ENCODE measurements around the gene ATG2B. TPM values are rescaled to one million over a fixed set of nuclear protein-coding genes. Genes with fewer than 3 reads are reported as not detected.

Gene ATG2B
- total and polyA plus RNA-seq, 2 donors (not counting 1 experiment from before 2014, with no cell fraction given): 8.1 to 39.6 TPM

GRCh38 chr14:96255501-96256366 is 107.4 kb downstream of the ATG2B start, which contains the start of gene BDKRB1:
Gene BDKRB1, plus strand, starts transcription at chr14:96256210. Its CDS starts 7,473 bp downstream, at chr14:96263683.
- no peak within 1 kb of the TSS for H2AFZ ChIP-seq (ENCODE audit: insufficient read depth, low read depth, low read length, poor library complexity, severe bottlenecking)
- no peak within 1 kb of the TSS for H3K9ac ChIP-seq (ENCODE audit: low read length)
- no peaks in the 10 kb centered on the region for H3K9me3 ChIP-seq (ENCODE audit: control extremely low read depth in 1 of 3, control insufficient read depth in 2 of 3, insufficient read depth in 1 of 3, low read length in 2 of 3)
- no peak for TF ChIP-seq EZH2 (IDR thresholded peaks at IDR 0.05; ENCODE audit: borderline replicate concordance, insufficient read depth, low read depth, low read length, poor library complexity, severe bottlenecking)
- TF ChIP-seq, protein P1, sequence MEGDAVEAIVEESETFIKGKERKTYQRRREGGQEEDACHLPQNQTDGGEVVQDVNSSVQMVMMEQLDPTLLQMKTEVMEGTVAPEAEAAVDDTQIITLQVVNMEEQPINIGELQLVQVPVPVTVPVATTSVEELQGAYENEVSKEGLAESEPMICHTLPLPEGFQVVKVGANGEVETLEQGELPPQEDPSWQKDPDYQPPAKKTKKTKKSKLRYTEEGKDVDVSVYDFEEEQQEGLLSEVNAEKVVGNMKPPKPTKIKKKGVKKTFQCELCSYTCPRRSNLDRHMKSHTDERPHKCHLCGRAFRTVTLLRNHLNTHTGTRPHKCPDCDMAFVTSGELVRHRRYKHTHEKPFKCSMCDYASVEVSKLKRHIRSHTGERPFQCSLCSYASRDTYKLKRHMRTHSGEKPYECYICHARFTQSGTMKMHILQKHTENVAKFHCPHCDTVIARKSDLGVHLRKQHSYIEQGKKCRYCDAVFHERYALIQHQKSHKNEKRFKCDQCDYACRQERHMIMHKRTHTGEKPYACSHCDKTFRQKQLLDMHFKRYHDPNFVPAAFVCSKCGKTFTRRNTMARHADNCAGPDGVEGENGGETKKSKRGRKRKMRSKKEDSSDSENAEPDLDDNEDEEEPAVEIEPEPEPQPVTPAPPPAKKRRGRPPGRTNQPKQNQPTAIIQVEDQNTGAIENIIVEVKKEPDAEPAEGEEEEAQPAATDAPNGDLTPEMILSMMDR (IDR thresholded peaks at IDR 0.05): no peak
- no peak within 1 kb of the TSS for H3K27ac ChIP-seq (ENCODE audit: low read length in 2 of 2)
- no peaks in the 10 kb centered on the region for H3K9me3 Mint-ChIP-seq (ENCODE audit: insufficient read depth)
- H3K27ac Mint-ChIP-seq: no peak within 1 kb of the TSS
- H3K4me1 ChIP-seq (ENCODE audit: control insufficient read depth in 2 of 2, insufficient read depth in 2 of 2, low read length in 2 of 2): no peaks in the 10 kb centered on the region
- no peaks in the 10 kb centered on the region for H4K20me1 ChIP-seq (ENCODE audit: control insufficient read depth, insufficient read depth, low read length, poor library complexity, severe bottlenecking)
- POLR2A ChIA-PET: no interaction called here
- no peak for ATAC-seq (ENCODE audit: low read depth)
- WGBS (ENCODE audit: insufficient coverage): 75% methylated on average over 6 of the region's 12 CpGs
- no peaks in the 10 kb centered on the region for H3K36me3 ChIP-seq (replicated peaks in 1 of 2; ENCODE audit: control extremely low read depth in 1 of 2, control insufficient read depth in 1 of 2, extremely low read depth in 1 of 2, insufficient read depth in 2 of 2, low read length in 1 of 2)
- no peak within 1 kb of the TSS for H3K4me3 Mint-ChIP-seq
- DNase-seq: no peak
- peaks cover 0 to 14% (median 2%) of the 10 kb centered on the region in 4 experiments for H3K27me3 ChIP-seq (replicated peaks in 1 of 4; ENCODE audit: control extremely low read depth in 1 of 4, control insufficient read depth in 3 of 4, insufficient read depth in 4 of 4, low read length in 3 of 4)
- peaks cover 45% of the 10 kb centered on the region for H3K27me3 Mint-ChIP-seq
- no peak within 1 kb of the TSS for H3K4me2 ChIP-seq (replicated peaks; ENCODE audit: low read depth, low read length, poor library complexity, severe bottlenecking)
- CTCF ChIA-PET: no interaction called here
- H3K4me1 Mint-ChIP-seq: no peaks in the 10 kb centered on the region
- H3K79me2 ChIP-seq (ENCODE audit: control insufficient read depth, insufficient read depth, low read length): no peaks in the 10 kb centered on the region
- no peak within 1 kb of the TSS for H3K4me3 ChIP-seq (ENCODE audit: control extremely low read depth in 1 of 5, extremely low read depth in 1 of 5, insufficient read depth in 1 of 5, low read depth in 2 of 5, low read length in 4 of 5)
- intact Hi-C loops (cut with micrococcal nuclease): no loop called here

DNA sequence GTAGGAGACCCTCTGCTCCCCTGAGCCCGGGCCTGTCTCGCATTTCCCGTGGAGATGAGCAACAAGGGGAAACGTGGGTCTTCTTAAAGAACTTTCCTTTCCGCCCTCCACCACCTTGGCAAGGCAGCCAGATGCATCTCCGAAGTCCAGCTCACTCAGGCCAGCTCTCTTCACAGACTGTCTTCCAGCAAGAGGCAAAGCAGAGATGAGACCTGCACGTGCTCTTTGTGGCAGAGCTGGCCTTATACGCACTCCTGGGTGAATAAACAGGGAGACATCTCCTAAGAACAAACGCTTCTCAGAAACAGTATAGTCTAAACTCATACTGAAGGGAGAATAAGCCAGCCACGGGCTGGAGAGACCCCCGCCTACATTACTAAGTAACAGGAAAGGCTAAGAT is 108.5 kb downstream of the ATG2B start:
- ChIA-PET CTCF (no interaction called here), POLR2A (no interaction called here)
- no peak overlapping the region for H3K27ac ChIP-seq (ENCODE audit: low read length in 2 of 2)
- no peak overlapping the region for H3K4me2 ChIP-seq (replicated peaks; ENCODE audit: low read depth, low read length, poor library complexity, severe bottlenecking)
- H3K4me3 ChIP-seq (ENCODE audit: control extremely low read depth in 1 of 5, extremely low read depth in 1 of 5, insufficient read depth in 1 of 5, low read depth in 2 of 5, low read length in 4 of 5): no peak overlapping the region
- H3K27me3 ChIP-seq (replicated peaks in 1 of 4; ENCODE audit: control extremely low read depth in 1 of 4, control insufficient read depth in 3 of 4, insufficient read depth in 4 of 4, low read length in 3 of 4): peaks cover 0 to 13% (median 2%) of the 10 kb centered on the region in 4 experiments
- Mint-ChIP-seq H3K4me1 (no peaks in the 10 kb centered on the region), H3K4me3 (no peak overlapping the region), H3K9me3 (ENCODE audit: insufficient read depth) (no peaks in the 10 kb centered on the region), H3K27me3 (peaks cover 46% of the 10 kb centered on the region), H3K27ac (no peak overlapping the region)
- no peak overlapping the region for H2AFZ ChIP-seq (ENCODE audit: insufficient read depth, low read depth, low read length, poor library complexity, severe bottlenecking)
- WGBS (ENCODE audit: insufficient coverage): 76% methylated on average over 6 of the region's 11 CpGs
- H3K79me2 ChIP-seq (ENCODE audit: control insufficient read depth, insufficient read depth, low read length): no peaks in the 10 kb centered on the region
- ATAC-seq (ENCODE audit: low read depth): no peak
- DNase-seq: no peak
- H3K4me1 ChIP-seq (ENCODE audit: control insufficient read depth in 2 of 2, insufficient read depth in 2 of 2, low read length in 2 of 2): no peaks in the 10 kb centered on the region
- intact Hi-C loops (cut with micrococcal nuclease): no loop called here
- no peak for TF ChIP-seq EZH2 (IDR thresholded peaks at IDR 0.05; ENCODE audit: borderline replicate concordance, insufficient read depth, low read depth, low read length, poor library complexity, severe bottlenecking)
- TF ChIP-seq, protein P1 (IDR thresholded peaks at IDR 0.05): no peak
- no peaks in the 10 kb centered on the region for H4K20me1 ChIP-seq (ENCODE audit: control insufficient read depth, insufficient read depth, low read length, poor library complexity, severe bottlenecking)
- no peaks in the 10 kb centered on the region for H3K36me3 ChIP-seq (replicated peaks in 1 of 2; ENCODE audit: control extremely low read depth in 1 of 2, control insufficient read depth in 1 of 2, extremely low read depth in 1 of 2, insufficient read depth in 2 of 2, low read length in 1 of 2)
- no peak overlapping the region for H3K9ac ChIP-seq (ENCODE audit: low read length)
- no peaks in the 10 kb centered on the region for H3K9me3 ChIP-seq (ENCODE audit: control extremely low read depth in 1 of 3, control insufficient read depth in 2 of 3, insufficient read depth in 1 of 3, low read length in 2 of 3)
